Activated naive CD4-positive, alpha-beta T cell treated with anti-CD3 and anti-CD28 coated beads, Interleukin-2, amount 50 U/mL, for 16 hours (primary cell): ENCODE data around the gene GNG7.
A peak's percentile ranks its signal among the peaks of the same experiment; 100 is the strongest.
"Not testable (repeated sequence)": the region's sequence is repeated elsewhere in the genome, so short reads cannot be mapped to it uniquely, and the experiment has no call there.

Experiments
- DNase-seq: peaks from one replicate; pipeline ENCODE4 v3.0.0-alpha.2; 2020

The GNG7 gene

DNA sequence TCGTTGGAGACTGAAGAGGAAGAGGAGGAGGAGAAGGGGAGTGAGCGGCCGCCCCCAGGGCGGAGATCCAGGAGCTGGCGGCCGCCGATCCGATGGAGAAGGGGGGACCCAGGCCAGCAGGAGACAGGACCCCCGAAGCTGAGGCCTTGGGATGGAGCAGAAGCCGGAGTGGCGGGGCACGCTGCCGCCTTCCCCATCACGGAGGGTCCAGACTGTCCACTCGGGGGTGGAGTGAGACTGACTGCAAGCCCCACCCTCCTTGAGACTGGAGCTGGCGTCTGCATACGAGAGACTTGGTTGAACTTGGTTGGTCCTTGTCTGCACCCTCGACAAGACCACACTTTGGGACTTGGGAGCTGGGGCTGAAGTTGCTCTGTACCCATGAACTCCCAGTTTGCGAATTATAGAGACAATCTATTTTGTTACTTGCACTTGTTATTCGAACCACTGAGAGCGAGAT is 224.7 kb downstream of the GNG7 start:
- no peak for DNase-seq

DNA sequence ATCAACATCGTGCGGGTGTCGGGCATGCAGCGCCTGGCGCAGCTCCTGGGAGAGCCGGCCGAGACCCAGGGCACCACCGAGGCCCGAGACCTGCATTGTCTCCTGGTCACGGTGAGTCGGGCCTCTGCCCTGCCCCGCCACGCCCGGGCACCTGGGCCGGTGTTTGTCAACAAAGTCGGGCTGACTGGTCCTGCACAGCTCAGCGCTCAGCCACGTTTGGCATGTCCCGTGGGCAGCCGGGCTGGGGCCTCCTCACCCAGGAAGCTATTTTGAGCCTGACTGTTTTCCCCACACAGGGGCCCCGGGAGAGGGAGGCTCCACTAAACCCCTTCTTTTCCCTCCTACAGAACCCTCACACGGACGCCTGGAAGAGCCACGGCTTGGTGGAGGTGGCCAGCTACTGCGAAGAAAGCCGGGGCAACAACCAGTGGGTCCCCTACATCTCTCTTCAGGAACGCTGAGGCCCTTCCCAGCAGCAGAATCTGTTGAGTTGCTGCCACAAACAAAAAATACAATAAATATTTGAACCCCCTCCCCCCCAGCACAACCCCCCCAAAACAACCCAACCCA is 225.3 kb downstream of the GNG7 start:
- peak; percentile 28 for DNase-seq

DNA sequence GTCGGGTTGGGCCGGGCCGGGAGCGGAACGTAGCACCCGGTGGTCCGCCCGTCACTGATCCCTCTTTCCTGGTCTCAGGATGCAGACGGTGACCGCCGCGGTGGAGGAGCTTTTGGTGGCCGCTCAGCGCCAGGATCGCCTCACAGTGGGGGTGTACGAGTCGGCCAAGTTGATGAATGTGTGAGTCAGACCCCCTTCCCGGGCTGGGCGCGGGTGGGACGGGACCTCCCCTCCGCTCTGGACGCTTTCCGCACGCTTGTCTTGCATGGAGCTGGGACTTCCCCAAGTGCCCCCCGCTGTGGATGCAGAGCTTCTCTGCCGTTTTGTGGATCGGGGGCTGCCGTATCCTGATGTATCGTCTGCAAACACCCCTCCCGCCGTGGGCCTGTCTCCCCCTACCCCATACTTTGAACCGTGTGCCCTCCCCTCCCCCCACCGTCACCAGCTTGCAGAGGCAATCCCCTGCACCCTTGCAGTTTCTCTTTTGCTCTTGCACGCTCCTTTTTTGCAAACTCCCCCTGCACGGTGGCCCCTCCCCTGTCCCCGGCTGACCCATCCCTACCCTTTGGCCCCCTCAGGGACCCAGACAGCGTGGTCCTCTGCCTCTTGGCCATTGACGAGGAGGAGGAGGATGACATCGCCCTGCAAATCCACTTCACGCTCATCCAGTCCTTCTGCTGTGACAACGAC is 225.9 kb downstream of the GNG7 start:
- DNase-seq, result peak; percentile 74

DNA sequence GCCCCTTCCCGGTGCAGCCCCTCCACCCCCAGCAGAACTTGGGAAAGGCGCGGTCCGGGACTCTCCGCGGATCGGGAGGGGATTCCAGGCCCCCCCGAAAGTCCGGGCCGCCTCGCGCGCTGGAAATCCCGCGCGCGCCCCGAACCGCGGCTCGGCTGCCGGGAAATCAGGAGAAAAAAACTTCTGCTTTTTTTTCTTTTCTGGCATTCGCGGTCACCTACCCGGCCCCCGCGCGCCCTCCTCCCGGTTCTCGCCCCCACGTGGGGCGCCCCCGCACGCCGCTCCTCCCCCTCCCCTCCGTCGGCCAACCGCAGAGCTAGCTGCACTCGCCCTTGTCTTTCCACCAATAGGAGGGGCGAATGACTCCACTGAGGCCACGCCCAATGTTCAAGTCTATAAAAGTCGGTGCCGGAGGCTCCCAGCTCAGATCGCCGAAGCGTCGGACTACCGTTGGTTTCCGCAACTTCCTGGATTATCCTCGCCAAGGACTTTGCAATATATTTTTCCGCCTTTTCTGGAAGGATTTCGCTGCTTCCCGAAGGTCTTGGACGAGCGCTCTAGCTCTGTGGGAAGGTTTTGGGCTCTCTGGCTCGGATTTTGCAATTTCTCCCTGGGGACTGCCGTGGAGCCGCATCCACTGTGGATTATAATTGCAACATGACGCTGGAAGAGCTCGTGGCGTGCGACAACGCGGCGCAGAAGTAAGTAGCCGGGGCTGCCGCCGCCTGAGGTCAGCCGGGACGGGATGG is 226.6 kb downstream of the GNG7 start, which contains the start of gene GADD45B:
TSS of gene GADD45B (plus strand) at position 426 of the 749 bp plus-strand sequence. CDS start at position 658, 232 bp downstream.
- DNase-seq, result peak; percentile 96

DNA sequence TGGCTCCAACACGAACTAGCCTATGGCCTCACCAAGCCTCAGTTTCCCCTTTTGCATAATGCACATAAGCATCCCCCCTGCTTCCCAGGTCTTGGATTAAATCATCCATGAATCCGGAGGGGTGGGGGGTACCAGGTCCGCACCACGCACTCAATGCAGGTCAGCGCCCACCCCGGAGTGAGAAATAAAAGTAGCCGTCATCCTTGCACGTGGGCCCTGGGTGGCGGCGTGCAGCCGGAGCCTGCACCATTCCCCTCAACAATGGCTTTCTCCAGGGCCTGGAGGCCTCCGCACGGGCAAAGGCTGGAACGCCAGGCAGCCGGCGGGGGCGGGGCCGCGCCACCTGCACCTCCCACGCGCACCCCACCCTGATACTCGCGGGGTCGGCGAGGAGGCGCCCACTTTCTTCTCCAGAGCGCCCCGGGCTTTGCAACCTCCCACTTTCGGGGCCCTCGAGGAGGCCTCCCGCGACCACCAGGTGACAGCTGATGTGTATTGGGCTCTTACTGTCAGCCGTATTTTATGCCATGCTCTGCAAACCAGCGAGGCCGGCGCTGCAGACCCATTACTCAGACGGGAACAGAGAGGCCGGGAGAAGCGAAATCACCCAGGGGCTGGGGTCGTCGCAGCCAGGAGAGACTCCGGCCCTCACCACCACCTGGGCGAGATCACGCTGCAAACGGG is 227.3 kb downstream of the GNG7 start:
- DNase-seq, result peak; percentile 73

DNA sequence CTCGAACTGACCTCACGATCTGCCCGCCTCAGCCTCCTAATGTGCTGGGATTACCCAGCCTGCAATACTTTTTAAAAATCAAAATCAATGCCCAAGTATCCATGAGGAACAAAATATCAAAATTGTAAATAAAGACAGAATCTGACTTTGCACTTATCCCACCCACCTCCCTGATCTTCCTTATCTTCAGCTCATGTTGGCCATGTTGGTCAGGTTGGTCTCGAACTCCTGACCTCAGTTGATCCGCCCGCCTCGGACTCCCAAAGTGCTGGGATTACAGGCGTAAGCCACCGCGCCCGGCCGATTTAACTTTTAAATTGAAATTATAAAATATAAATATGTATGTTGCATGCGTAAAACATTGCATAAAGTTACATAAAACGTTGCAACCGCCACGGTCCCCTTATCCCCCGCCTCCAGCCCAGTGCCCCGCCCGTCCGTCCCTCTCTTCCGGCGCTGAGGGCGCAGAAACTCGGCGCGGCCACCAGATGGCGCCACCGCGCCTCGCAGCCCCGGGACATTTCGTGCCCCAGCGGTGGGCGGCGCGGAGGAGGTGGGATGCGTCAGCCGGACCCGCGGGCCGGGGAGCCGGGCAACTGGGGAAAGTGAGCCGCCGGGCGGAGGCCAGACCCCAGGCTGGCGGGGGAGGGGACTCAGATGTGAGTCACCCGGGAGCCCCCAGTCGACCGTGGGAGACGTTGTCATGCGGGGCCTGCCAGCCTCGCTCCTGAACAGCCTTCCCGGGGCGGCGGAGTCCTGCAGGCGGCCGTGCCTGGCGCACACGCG is 228.1 kb downstream of the GNG7 start:
- peak; percentile 93 for DNase-seq

DNA sequence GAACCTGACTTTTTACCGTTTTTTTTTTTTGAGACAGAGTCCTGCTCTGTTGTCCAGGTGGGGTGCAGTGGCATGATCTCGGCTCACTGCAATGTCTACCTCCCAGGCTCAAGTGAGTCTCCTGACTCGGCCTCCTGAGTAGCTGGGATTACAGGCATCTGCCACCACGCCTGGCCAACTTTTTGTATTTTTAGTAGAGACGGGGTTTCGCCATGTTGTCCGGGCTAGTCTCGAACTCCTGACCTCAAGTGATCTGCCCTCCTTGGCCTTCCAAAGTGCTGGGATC is 232.6 kb downstream of the GNG7 start:
- DNase-seq, result not testable (repeated sequence)

DNA sequence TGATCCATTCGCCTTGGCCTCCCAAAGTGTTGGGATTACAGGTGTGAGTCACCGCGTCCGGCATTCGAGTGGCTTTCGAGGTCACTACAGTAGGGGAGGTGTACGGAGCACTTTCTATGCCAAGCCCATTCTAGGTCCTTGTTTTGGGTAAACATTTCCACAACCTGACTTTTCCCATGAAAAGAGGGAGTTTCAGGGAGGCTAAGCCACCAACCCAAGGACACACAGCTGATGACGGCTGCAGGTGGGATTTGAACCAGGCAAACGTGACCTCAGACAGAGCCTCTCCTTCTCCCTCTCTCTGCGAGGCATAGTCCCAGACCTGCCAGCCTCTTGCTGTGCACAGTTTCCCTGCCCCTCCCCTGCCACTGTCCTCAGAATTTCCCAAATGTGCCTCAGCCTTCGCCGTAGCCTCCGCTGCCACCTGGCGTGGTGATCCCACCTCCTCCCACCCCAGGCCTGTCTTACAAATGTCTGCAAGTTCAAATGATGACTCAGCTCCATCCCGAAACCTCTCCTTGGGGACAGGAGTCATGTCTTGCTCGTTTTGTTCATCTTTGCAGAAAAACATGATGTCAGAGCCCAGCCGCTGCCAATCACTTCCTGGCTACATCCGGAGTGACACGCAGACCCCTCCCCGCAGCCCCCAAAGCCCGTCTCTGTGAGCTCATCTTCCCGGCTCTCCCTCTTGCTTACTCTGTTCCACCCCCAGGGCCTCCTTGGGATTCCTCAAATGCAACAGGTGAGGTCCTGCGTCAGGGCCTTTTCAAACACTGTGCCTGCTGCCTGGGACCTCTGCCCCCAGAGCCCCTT is 233.2 kb downstream of the GNG7 start:
- DNase-seq, result no peak

DNA sequence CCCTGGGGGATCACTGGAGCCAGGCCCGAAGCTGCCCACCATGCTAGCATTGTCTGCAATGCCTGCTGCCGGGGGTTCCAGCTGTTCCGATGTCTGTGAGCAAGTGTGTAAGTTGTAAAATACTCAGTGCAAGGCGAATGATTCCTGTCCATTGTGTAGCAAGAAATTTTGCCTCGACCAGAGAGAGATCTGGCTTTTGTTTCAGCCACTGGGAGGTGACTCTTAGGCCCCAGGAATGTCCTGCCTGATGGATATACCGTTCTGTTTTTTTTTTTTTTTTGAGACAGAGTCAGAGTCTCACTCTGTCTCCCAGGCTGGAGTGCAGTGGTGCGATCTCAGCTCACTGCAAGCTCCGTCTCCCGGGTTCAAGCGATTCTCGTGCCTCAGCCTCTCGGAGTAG is 233.9 kb downstream of the GNG7 start:
- no peak for DNase-seq

DNA sequence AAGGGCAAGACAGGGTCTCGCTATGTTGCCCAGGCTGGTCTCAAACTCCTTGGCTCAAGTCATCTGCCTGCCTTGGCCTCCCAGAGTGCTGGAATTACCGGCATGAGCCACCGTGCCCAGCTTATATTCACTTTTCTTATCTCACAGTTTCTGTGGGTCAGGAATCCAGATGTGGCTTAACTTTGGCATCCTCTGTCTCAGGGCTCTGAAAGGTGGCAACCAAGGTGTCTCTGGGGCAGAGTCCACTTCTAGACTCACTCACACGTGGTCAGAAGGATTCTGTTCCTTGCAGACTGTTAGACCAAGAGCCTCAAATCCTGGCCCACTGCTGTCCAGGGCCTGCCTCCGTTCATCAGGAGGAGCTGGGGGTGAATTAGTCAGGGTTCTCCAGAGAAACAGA is 238.1 kb downstream of the GNG7 start:
- DNase-seq, result no peak

DNA sequence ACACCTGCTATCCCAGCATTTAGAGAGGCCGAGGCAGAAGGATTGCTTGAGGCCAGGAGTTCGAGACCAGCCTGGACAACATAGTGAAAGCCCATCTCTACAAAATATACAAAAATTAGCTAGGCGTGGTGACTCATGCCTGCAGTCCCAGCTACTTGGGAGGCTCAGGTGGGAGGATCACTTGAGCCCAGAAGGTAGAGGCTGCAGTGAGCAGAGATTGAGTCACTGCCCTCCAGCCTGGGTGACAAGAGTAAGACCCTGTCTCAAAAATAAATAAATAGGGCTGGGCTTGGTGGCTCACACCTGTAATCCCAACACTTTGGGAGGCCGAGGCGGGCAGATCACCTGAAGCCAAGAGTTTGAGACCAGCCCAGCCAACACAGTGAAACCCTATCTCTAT is 238.8 kb downstream of the GNG7 start:
- DNase-seq, result not testable (repeated sequence)

DNA sequence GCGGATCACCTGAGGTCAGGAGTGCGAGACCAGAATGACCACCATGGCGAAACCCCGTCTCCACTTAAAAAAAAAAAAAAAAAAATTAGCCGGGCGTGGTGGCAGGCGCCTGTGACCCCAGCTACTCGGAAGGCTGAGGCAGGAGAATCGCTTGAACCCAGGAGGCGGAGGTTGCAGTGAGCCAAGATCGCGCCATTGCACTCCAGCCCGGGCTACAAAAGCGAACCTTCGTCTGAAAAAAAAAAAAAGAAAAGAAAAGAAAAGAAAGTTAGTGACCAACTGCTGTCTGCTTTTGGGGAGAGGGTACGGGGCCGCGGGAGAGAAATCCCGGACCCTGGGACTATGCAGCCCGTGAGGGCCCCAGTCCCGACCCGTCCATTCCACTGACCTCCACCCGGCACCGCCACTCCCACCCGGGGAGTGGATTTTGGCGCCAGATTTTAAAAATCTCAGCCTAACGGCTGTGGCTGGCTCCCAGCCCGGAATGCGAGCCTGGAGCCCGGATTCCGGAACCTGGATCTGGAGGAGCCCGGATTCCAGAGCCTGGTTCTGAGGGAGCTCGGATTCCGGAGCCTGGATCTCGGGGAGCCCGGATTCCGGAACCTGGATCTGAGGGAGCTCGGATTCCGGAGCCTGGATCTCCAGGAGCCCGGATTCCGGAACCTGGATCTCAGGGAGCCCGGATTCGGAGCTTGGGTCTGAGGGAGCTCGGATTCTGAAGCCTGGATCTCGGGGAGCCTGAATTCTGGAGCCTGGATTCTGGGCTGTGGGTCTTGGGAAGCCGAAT is 239.7 kb downstream of the GNG7 start:
- DNase-seq, result no peak

DNA sequence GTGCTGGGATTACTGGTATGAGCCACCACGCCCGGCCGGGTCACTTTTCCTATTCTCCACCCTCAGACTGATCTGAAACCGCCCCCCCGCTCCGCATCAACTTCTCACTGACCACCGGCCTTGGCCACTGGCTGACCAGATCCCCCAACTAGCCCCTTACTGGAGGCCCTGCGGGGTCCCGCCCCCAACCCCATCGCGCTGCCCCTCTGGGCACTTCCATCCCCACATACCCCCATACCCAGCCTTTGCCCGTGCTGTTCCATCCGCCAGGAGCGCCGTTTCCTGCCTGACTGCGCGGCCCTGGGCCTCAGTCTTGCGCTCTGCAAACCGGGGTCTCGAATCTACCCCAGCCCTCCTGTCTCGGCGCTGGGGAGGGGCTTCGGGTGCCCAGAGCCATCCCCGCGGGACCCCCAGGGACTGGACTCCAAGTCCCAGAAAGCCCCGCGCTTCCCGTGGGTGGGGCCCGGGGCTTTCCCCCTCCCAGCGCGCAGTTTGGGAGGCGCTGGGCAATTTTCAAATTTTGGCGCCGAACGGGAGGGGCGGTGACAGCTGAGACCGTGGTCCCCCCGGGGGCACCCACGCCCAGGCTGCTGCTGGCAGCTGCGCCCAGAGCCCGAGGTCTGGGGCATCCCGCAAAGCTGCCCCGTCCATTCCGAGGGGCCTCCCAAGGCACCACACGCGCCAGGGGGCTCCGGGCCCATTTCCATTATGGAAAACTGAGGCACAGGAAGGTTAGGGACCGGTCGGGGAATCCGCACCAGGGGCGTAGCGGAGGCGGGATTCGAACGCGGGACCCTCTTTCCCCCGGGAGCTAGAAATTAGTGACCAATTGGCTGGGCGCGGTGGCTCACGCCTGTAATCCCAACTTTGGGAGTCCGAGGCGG is 240.5 kb downstream of the GNG7 start:
- peak; percentile 73 for DNase-seq
